Cardiac atrium fibroblast (primary cell): Measurements from ENCODE around the gene PLPP6. TPM values are rescaled to one million over a fixed set of nuclear protein-coding genes. Genes with fewer than 3 reads are reported as not detected.

Experiments used
- total RNA-seq: library from RNA; depleted of rRNA; stranded (reverse); fragments of >200 nt; gene quantifications from 2 replicates; pipeline ENCODE4 v1.2.3, GENCODE V29; 2015

Gene PLPP6
- 3.4 and 6.6 TPM in 2 replicates for total RNA-seq

GRCh38 chr9:4662108-4662988 lies at the start of gene PLPP6:
Gene PLPP6, plus strand, starts transcription at chr9:4662294. Its CDS starts 82 bp downstream, at chr9:4662376.

DNA sequence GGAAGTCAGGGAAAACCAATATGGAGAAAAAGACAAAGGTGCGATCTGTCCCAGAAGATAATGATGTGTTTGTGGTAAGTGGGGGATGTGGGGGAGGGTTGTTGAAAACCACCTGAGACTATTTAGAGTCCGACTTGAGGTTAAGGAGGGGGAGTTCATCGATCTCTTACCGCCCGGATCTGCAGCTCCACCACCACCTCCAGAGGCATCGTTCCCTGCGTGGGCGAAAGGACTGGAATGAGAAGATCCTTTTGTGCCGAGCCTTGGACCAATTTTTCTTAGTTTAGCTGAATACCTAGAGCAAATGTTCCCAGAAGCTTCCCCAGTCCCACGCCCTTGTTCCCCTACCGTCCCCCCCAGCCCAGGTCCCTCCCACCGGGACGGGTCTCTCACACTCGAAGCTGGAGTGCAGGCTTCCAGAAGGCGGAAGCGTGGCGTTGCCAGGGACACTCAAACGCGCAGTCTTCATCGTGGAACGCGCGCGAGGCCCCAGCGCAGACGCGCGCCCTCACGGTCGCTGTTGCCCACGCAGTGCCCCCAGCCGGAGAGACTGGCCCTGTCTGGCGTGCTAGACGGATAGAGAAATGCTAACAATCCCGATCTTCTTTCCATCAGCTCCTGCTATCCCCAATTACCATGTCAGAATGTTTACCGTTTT lies 4.1 kb downstream of the PLPP6 start, which contains the start of gene SPATA6L:
Gene SPATA6L (minus strand): TSS at position 439 of the 658 bp plus-strand sequence. CDS start 230 bp downstream, at position 209.

DNA sequence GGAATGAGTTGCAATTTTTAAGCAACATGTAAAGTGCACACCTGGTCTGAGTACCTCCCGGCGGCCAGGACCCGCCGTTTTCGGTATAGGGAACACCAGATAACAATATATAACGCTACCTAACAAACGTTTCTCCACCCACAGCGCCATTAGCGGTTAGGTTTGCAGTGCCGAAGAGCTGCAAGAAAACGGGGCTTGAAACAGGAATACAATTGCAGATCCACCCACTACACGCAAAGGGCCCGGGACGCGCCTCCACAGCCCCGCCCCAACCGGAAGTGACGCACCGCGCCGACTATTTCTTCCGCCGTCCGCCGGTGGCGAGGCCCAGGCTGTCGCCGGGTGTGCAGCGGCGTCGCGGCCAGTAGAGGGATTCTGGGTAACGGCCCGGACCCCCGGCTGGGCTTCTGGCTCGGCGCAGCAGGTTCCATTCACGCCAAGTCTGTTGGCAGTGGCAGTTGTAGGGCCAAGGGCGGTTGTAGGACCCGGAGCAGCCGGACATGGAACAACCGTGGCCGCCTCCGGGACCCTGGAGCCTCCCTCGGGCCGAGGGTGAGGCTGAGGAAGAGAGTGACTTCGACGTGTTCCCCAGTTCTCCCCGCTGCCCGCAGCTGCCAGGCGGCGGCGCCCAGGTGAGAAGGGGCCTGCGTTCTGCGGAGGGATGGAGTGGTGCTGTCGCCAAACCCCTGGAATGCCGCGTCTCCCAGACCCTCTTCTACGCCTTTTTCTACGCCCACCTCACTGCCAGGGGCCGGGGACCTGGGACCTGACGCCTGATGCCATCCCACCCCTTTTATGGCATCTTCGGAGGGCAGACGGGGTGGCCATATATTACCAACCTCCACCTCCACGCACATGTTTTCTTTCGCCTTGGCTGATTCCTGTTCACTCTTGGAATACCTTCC lies 17.4 kb downstream of the PLPP6 start, which contains the start of gene CDC37L1:
Gene CDC37L1 (plus strand): TSS at position 302 of the 905 bp plus-strand sequence. CDS start 199 bp downstream, at position 501.

Other genes with a start within 250 kb of the PLPP6 start
- 40.5 and 58.3 TPM in 2 replicates for gene SLC1A1, start 171.8 kb upstream of the PLPP6 start, total RNA-seq
- 0.16 TPM in 1 of 2 replicates, not detected in the other for gene SPATA6L, start 4.2 kb downstream of the PLPP6 start, total RNA-seq
- 7.2 and 23.5 TPM in 2 replicates for gene CDC37L1, start 17.3 kb downstream of the PLPP6 start, total RNA-seq
- gene AK3, start 78.9 kb downstream of the PLPP6 start, total RNA-seq, result 46.6 and 68.2 TPM in 2 replicates
- gene RCL1, start 130.7 kb downstream of the PLPP6 start, total RNA-seq, result 5.6 and 17.5 TPM in 2 replicates